Measurements from ENCODE around the gene SPATS2L.
"Not testable (repeated sequence)": the region's sequence is repeated elsewhere in the genome, so short reads cannot be mapped to it uniquely, and the experiment has no call there.

Gene SPATS2L

DNA sequence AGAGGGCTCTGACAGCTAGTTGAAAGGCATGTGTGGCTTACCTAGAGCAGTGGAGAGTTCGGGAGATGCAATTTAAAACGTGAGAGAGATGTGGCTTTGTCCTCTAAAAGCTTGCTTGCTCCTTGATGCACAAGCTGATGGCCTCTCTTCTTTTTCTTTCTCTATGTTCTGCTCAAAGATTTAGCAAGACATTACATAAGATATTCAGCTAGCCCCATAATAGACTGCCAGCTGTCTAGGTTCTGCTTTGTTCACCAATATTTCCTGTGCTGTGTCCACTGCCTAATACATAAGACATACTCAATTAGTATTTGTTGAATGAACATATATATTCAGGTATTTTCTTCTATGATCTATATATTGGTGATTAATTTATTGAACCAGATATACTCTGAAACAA is 31.1 kb downstream of the SPATS2L start:
- TF ChIP-seq, protein P1, sequence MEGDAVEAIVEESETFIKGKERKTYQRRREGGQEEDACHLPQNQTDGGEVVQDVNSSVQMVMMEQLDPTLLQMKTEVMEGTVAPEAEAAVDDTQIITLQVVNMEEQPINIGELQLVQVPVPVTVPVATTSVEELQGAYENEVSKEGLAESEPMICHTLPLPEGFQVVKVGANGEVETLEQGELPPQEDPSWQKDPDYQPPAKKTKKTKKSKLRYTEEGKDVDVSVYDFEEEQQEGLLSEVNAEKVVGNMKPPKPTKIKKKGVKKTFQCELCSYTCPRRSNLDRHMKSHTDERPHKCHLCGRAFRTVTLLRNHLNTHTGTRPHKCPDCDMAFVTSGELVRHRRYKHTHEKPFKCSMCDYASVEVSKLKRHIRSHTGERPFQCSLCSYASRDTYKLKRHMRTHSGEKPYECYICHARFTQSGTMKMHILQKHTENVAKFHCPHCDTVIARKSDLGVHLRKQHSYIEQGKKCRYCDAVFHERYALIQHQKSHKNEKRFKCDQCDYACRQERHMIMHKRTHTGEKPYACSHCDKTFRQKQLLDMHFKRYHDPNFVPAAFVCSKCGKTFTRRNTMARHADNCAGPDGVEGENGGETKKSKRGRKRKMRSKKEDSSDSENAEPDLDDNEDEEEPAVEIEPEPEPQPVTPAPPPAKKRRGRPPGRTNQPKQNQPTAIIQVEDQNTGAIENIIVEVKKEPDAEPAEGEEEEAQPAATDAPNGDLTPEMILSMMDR (IDR thresholded peaks at IDR 0.05; ENCODE audit: borderline replicate concordance, insufficient read depth, low read depth, low read length), result no peak
- no peak overlapping the region for H3K4me3 ChIP-seq (ENCODE audit: low read depth, low read length)

DNA sequence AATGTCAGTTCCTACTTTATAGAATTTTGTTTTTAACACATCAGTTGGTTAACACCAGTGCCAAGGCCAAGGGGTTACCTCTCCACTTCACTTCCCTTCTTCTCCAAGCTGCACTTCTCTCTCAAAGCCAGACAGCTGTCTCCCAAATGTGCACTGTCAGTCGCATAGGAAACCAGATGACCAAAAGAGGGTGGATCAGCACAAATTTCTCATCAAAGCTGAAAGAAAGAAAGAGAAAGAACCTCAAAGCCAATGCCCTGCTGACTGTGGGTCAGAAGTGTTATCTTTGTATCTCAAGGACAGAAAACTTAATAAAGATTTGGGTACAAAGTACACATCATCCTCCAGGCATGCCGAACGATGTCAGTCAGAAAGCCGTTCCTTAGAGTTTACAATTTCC is 32.2 kb downstream of the SPATS2L start:
- no peak overlapping the region for H3K4me3 ChIP-seq (ENCODE audit: low read depth, low read length)
- TF ChIP-seq, protein P1 (IDR thresholded peaks at IDR 0.05; ENCODE audit: borderline replicate concordance, insufficient read depth, low read depth, low read length), result no peak

GRCh38 chr2:200340508-200341224 is 34.2 kb downstream of the SPATS2L start:
- TF ChIP-seq, protein P1 (IDR thresholded peaks at IDR 0.05; ENCODE audit: borderline replicate concordance, insufficient read depth, low read depth, low read length), result no peak
- H3K4me3 ChIP-seq (ENCODE audit: low read depth, low read length), result no peak overlapping the region

DNA sequence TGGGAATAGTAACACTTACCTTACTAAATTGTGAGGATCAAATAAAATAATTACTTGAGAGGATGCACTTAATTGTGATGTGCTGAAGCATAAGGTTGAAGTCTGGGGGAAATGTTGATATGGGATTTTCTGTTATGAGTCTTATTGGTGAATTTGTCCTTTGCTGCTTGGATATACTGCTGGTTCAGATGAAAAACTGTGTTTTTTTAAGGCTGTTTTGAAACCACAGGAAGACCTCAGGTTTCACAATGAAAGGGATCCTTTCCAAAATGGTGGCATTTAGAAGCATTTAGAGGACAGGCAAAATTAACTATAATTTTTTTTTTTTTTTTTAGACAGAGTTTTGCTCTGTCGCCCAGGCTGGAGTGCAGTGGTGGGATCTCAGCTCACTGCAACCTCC is 34.9 kb downstream of the SPATS2L start:
- TF ChIP-seq, protein P1 (IDR thresholded peaks at IDR 0.05; ENCODE audit: borderline replicate concordance, insufficient read depth, low read depth, low read length), result no peak
- no peak overlapping the region for H3K4me3 ChIP-seq (ENCODE audit: low read depth, low read length)

DNA sequence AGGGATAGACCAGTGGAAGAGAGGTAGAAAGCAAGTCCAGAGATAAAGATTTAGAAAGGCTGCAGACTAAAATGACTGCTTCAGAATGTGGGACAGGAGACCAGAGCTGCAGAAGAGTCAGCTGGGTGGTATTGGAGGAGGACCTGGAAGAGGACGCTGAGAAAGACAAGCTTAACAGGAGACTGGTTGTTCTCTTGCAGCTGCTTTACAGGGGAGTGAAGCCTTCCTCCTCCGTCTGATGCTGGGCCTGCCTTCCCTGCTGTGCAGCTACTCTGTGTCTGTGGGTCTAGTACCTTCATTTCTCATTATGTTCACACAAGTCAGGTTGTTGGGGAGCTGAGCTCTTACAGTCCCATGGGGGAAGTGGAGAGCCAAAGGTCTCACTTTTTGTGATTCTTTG is 35.7 kb downstream of the SPATS2L start:
- TF ChIP-seq, protein P1 (IDR thresholded peaks at IDR 0.05; ENCODE audit: borderline replicate concordance, insufficient read depth, low read depth, low read length), result no peak
- no peak overlapping the region for H3K4me3 ChIP-seq (ENCODE audit: low read depth, low read length)

GRCh38 chr2:200342654-200343053 is 36.2 kb downstream of the SPATS2L start:
- TF ChIP-seq, protein P1 (IDR thresholded peaks at IDR 0.05; ENCODE audit: borderline replicate concordance, insufficient read depth, low read depth, low read length), result no peak
- H3K4me3 ChIP-seq (ENCODE audit: low read depth, low read length), result no peak overlapping the region

GRCh38 chr2:200344202-200344601 is 37.7 kb downstream of the SPATS2L start:
- not testable (repeated sequence) for H3K4me3 ChIP-seq (ENCODE audit: low read depth, low read length)
